Kidney epithelial cell (primary cell): ENCODE data around the gene PPP6R3. TPM values are rescaled to one million over a fixed set of nuclear protein-coding genes. Genes with fewer than 3 reads are reported as not detected.

ENCODE experiments used
- DNase-seq: peaks from one replicate; pipeline ENCODE4 v3.0.0-alpha.2; 2010; ENCODE audit warnings: low read depth
- H3K27me3 ChIP-seq: 2 replicates; pipeline ENCODE4 v1.6.0; 2011; ENCODE audit warnings: low read length; ENCODE audit not compliant: control insufficient read depth, insufficient read depth
- H3K36me3 ChIP-seq: 2 replicates; pipeline ENCODE4 v1.5.1; 2011; ENCODE audit warnings: low read length; ENCODE audit not compliant: control insufficient read depth, insufficient read depth
- H3K4me3 ChIP-seq: 2 replicates; pipeline ENCODE4 v1.5.1; 2011; ENCODE audit warnings: low read depth, mild to moderate bottlenecking, control low read depth, low read length
- CTCF ChIP-seq: IDR thresholded peaks from 2 replicates; pipeline ENCODE4 v1.5.1; 2011; ENCODE audit warnings: mild to moderate bottlenecking, moderate library complexity, low read length, control low read depth, inconsistent platforms; ENCODE audit not compliant: insufficient read depth, poor library complexity, severe bottlenecking
- total RNA-seq: library from RNA; depleted of rRNA; stranded (reverse); fragments of >200 nt; gene quantifications from 2 replicates; pipeline ENCODE4 v1.2.3, GENCODE V29; 2015

The PPP6R3 gene
- total RNA-seq, 1 donor from 2014 or later: 71.7 TPM

GRCh38 chr11:68441466-68442230 is 18.9 kb upstream of the PPP6R3 start:
- H3K4me3 ChIP-seq: no peak overlapping the region
- peak; percentile 32 for DNase-seq
- no peaks in the 10 kb centered on the region for H3K27me3 ChIP-seq
- H3K36me3 ChIP-seq: peaks cover 2% of the 10 kb centered on the region
- TF ChIP-seq CTCF: no peak

GRCh38 chr11:68442433-68442832 is 18.1 kb upstream of the PPP6R3 start:
- no peaks in the 10 kb centered on the region for H3K27me3 ChIP-seq
- no peak overlapping the region for H3K4me3 ChIP-seq
- TF ChIP-seq CTCF: no peak
- DNase-seq: no peak
- H3K36me3 ChIP-seq: peaks cover 2% of the 10 kb centered on the region

GRCh38 chr11:68444566-68444965 is 16.0 kb upstream of the PPP6R3 start:
- TF ChIP-seq CTCF: no peak
- peaks cover 3% of the 10 kb centered on the region for H3K36me3 ChIP-seq
- no peak for DNase-seq
- H3K27me3 ChIP-seq: no peaks in the 10 kb centered on the region
- H3K4me3 ChIP-seq: no peak overlapping the region

- Histone ChIP-seq H3K27me3 (no peaks in the 10 kb centered on the region), H3K4me3 (no peak overlapping the region), H3K36me3 (peaks cover 1% of the 10 kb centered on the region)
- TF ChIP-seq CTCF: no peak
- no peak for DNase-seq
These were observed 15.0 kb upstream of the PPP6R3 start for GRCh38 chr11:68445531-68446035.

- no peaks in the 10 kb centered on the region for H3K27me3 ChIP-seq
- no peak for TF ChIP-seq CTCF
- no peak for DNase-seq
- H3K4me3 ChIP-seq: no peak overlapping the region
- H3K36me3 ChIP-seq: peaks cover 1% of the 10 kb centered on the region
These were observed 14.4 kb upstream of the PPP6R3 start for GRCh38 chr11:68446046-68446725.
